K562 (cell line): ENCODE measurements around the gene CLEC3B. TPM values are rescaled to one million over a fixed set of nuclear protein-coding genes. Genes with fewer than 3 reads are reported as not detected.
A peak's percentile ranks its signal among the peaks of the same experiment; 100 is the strongest.

Experiments
- ARNT ChIP-seq, 2 experiments: fragments of 450-650 bp; IDR thresholded peaks; 2 replicates each; pipeline ENCODE4 v1.6.1; 2016; ENCODE audit warnings: mild to moderate bottlenecking in 1 of 2
- CBFB ChIP-seq: sonication (generic); formaldehyde crosslinking; IDR thresholded peaks from 2 replicates; pipeline ENCODE4 v1.4.0; 2020; ENCODE audit warnings: mild to moderate bottlenecking, missing genetic modification reagents
- CEBPZ ChIP-seq: fragments of 150-350 bp; IDR thresholded peaks from 2 replicates; pipeline ENCODE4 v1.6.1; 2014; ENCODE audit warnings: low read depth, mild to moderate bottlenecking, low read length, borderline replicate concordance
- DEAF1 ChIP-seq: fragments of 450-650 bp; formaldehyde crosslinking; IDR thresholded peaks from 2 replicates; pipeline ENCODE4 v1.4.0; 2020; ENCODE audit warnings: mild to moderate bottlenecking, moderate library complexity
- HMGN3 ChIP-seq: IDR thresholded peaks from 2 replicates; pipeline ENCODE4 v1.6.1; 2011; ENCODE audit warnings: borderline replicate concordance, low read depth, mild to moderate bottlenecking, mixed read lengths, low read length; ENCODE audit not compliant: insufficient read length; ENCODE audit errors: extremely low read depth
- HMGXB4 ChIP-seq: sonication (generic); formaldehyde crosslinking; IDR thresholded peaks from 2 replicates; pipeline ENCODE4 v1.8.1; 2023; ENCODE audit warnings: mild to moderate bottlenecking, missing genetic modification reagents
- LCOR ChIP-seq: sonication (generic); formaldehyde crosslinking; IDR thresholded peaks from 2 replicates; pipeline ENCODE4 v1.8.0; 2022; ENCODE audit warnings: mild to moderate bottlenecking, missing genetic modification reagents
- PRDM10 ChIP-seq: fragments of 450-650 bp; IDR thresholded peaks from 2 replicates; pipeline ENCODE4 v1.6.1; 2018; ENCODE audit not compliant: partially characterized antibody
- RAD51 ChIP-seq: fragments of 450-650 bp; IDR thresholded peaks from 2 replicates; pipeline ENCODE4 v1.7.1; 2016; ENCODE audit warnings: low read depth, mild to moderate bottlenecking, borderline replicate concordance
- SMARCB1 ChIP-seq: IDR thresholded peaks from 2 replicates; pipeline ENCODE4 v1.6.1; 2011; ENCODE audit warnings: improper control_type of control experiment, low read depth; ENCODE audit not compliant: insufficient read length
- SPI1 ChIP-seq: IDR thresholded peaks from 2 replicates; pipeline ENCODE4 v1.6.1; 2011; ENCODE audit warnings: low read depth, low read length, control low read depth, borderline replicate concordance
- TAF15 ChIP-seq: fragments of 200-400 bp; formaldehyde crosslinking; IDR thresholded peaks from 2 replicates; pipeline ENCODE4 v1.6.1; 2017; ENCODE audit warnings: mild to moderate bottlenecking, low read depth, low read length, moderate library complexity
- ZBTB26 ChIP-seq: fragments of 450-650 bp; formaldehyde crosslinking; IDR thresholded peaks from 2 replicates; pipeline ENCODE4 v1.4.0; 2022; ENCODE audit warnings: missing genetic modification characterization
- ZNF668 ChIP-seq: fragments of 250-450 bp; sonication (Bioruptor Pico); IDR thresholded peaks from 2 replicates; pipeline ENCODE4 v1.8.0; 2022; ENCODE audit warnings: mild to moderate bottlenecking, inconsistent platforms
- polyA plus RNA-seq, 8 experiments: library from polyadenylated mRNA; depleted of rRNA in 4 of 8; stranded (reverse) in 5 of 8; unstranded in 3 of 8; fragments of >200 nt; fragmentation: Nextera tagmentation in 2 of 8; fragmentation: Illumina TruSeq in 1 of 8; extraction: Ambion mirVana in 2 of 8; extraction: Trizol in 1 of 8; gene quantifications; 2 replicates each; pipeline versions ENCODE4 v1.2.1 to v1.2.3, GENCODE V29; 2011 to 2014; ENCODE audit warnings: inconsistent platforms in 1 of 8, missing spikeins in 1 of 8
- total RNA-seq, 7 experiments: library from RNA; depleted of rRNA in 6 of 7; stranded (reverse); fragments of >200 nt in 6 of 7; fragmentation: Illumina TruSeq in 2 of 7; extraction: Trizol in 2 of 7; gene quantifications; 2 replicates each; pipeline versions ENCODE4 v1.2.1 to v1.2.3, GENCODE V29; 2011 to 2021; ENCODE audit warnings: low replicate concordance in 1 of 7

Gene CLEC3B
- total and polyA plus RNA-seq, 9 of the 15 experiments (the other 6 are each of a cell fraction or from before 2014, with no cell fraction given): not detected

GRCh38 chr3:45064512-45065372, 38.6 kb downstream of the CLEC3B start (continued):
- TF ChIP-seq RAD51 (no peak; the same call in 1 of the 2 replicates), SPI1 (peak; percentile 96), CEBPZ (no peak), CBFB (CRISPR knock-in tag) (peak; percentile 45; the same call in 1 of the 2 replicates), PRDM10 (no peak), TAF15 (no peak), DEAF1 (CRISPR knock-in tag) (peak; percentile 100), ARNT (IDR thresholded peaks at IDR 0.05) (peak; percentile 76 to 91; a peak in 3 of 4 replicates), ZNF668 (CRISPR knock-in tag) (peak; percentile 100), HMGN3 (peak; percentile 27), HMGXB4 (CRISPR knock-in tag) (no peak), LCOR (CRISPR knock-in tag) (peak; percentile 95), SMARCB1 (no peak), ZBTB26 (CRISPR knock-in tag) (peak; percentile 100)
